ENCODE measurements around the gene PPP1R13B.

The PPP1R13B gene

DNA sequence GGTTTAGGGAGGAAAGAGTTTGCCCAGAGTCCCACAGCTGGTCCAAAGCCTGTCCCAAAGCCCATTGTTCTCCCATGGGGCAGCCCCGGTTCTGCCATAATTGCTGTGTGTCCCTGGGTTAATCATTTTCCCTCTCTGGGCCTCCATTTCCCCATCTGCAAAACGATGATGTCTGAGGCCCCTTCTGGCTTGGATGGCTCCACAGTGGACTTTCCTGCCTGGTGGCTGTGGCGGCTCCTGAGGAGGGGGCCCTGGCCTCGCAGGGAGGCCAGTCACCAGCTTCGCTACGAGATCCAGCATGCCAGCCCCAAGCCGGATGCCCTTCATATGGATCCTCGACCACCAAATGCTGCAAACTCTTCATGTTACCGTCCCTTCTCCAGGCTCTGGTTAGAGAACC, 37.5 kb upstream of the PPP1R13B start:
- Mint-ChIP-seq H3K27me3 (no peaks in the 10 kb centered on the region), H3K27ac (no peak overlapping the region), H3K9me3 (ENCODE audit: low read depth) (no peaks in the 10 kb centered on the region), H3K4me1 (ENCODE audit: low read depth) (peaks cover 11% of the 10 kb centered on the region), H3K4me3 (no peak overlapping the region), H3K36me3 (no peaks in the 10 kb centered on the region)

DNA sequence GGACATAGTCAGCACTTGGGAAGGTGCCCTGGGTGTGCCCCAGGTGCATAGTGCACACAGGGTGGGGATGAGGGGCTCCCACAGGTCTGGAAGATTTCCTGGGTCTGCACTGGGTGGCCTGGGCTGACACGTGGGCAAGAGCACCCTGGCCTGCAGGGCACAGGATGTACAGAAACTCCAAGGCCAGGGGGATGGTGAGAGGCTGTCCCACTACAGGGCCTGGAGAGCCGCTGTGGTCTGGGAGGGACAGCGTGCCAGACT, 35.8 kb upstream of the PPP1R13B start:
- H3K9me3 Mint-ChIP-seq (ENCODE audit: low read depth): no peaks in the 10 kb centered on the region
- H3K4me3 Mint-ChIP-seq: no peak overlapping the region
- peaks cover 15% of the 10 kb centered on the region for H3K4me1 Mint-ChIP-seq (ENCODE audit: low read depth)
- H3K27ac Mint-ChIP-seq: no peak overlapping the region
- H3K36me3 Mint-ChIP-seq: no peaks in the 10 kb centered on the region
- H3K27me3 Mint-ChIP-seq: no peaks in the 10 kb centered on the region

DNA sequence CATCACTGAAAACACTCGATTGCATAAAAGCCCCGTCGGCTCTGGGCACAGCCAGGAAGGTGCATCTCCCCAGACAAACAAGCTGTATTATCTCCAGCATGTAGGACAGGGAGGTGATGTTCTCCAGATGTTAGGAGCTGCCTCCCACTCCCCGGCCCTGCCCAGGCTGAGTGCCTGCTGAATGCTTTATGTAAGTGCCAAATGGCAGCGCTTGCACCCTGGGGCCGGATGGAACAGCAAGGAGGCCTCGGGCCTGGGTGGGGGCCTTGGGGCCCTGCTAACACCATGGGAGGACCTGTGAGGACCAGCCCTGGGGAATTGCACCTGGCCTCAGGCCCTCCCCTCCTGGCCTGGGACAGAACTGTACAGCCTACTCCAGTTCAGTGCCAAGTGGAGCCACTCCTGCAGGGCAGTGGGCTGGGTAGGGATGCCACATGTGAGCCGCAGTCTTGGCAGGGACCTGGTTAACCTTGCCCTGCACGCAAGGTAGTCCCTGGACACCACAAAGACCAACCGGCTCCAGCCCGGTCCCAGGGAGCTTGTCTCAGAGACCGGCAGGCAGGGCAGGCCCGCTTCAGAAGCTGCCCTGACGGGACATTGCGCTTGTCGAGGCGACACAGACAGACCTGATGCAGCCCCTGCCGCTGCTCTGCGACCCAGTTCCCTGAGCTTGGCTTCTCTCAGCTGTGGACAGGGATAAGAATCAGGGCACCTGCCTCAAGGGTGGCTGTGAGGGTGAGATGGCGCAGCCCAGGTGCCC, 35.3 kb upstream of the PPP1R13B start:
- Mint-ChIP-seq H3K4me3 (no peak overlapping the region), H3K4me1 (ENCODE audit: low read depth) (peaks cover 15% of the 10 kb centered on the region), H3K36me3 (no peaks in the 10 kb centered on the region), H3K27ac (no peak overlapping the region), H3K9me3 (ENCODE audit: low read depth) (no peaks in the 10 kb centered on the region), H3K27me3 (no peaks in the 10 kb centered on the region)

DNA sequence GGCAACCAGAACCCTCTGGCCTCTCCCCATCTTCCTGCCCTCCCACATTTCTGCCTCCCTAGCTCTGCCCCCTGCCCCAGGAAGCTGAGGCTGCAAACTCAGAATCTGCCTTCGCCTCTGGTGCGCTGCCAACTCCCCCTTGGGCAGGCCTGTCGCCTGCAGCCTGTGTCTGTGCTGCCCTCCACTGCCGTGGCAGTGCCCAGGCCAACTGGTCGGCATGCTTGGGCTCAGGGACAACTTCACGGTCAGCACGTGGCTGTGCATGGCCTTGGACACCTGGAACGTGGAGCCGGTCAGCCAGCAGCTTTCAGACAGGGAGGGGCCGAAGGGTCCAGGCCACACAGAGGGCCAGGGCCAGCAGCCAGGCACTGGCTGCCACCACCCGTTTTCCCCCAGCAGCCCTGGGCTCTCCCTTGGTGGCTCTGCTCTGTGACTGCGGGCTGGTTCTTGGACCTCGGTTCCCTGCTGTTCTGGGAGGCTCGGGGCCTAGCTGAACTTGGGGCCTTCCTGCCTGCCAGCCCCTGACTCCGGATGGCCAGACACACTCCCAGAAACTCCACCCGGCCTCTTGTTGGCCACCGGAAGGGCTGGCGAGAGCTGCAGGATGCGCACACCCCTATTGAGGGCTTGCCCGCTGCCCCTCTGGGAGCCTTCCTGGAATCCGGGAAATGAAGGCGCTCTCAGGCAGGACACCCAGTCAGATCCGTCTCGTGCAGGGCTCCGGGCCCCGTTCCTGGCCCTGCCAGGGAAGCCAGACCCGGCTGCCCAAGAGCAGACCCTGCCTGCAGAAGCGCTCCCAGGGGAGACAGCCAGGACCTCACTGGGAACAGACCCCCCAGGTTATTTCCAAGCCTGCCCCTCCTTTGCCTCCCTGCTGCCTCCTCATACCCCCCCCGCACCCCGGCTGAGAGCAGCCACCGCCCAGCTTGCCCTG, 34.2 kb upstream of the PPP1R13B start:
- H3K27ac Mint-ChIP-seq: no peak overlapping the region
- H3K27me3 Mint-ChIP-seq: no peaks in the 10 kb centered on the region
- no peaks in the 10 kb centered on the region for H3K9me3 Mint-ChIP-seq (ENCODE audit: low read depth)
- no peaks in the 10 kb centered on the region for H3K36me3 Mint-ChIP-seq
- H3K4me3 Mint-ChIP-seq: peak overlapping the region; percentile 70
- peaks cover 16% of the 10 kb centered on the region for H3K4me1 Mint-ChIP-seq (ENCODE audit: low read depth)

DNA sequence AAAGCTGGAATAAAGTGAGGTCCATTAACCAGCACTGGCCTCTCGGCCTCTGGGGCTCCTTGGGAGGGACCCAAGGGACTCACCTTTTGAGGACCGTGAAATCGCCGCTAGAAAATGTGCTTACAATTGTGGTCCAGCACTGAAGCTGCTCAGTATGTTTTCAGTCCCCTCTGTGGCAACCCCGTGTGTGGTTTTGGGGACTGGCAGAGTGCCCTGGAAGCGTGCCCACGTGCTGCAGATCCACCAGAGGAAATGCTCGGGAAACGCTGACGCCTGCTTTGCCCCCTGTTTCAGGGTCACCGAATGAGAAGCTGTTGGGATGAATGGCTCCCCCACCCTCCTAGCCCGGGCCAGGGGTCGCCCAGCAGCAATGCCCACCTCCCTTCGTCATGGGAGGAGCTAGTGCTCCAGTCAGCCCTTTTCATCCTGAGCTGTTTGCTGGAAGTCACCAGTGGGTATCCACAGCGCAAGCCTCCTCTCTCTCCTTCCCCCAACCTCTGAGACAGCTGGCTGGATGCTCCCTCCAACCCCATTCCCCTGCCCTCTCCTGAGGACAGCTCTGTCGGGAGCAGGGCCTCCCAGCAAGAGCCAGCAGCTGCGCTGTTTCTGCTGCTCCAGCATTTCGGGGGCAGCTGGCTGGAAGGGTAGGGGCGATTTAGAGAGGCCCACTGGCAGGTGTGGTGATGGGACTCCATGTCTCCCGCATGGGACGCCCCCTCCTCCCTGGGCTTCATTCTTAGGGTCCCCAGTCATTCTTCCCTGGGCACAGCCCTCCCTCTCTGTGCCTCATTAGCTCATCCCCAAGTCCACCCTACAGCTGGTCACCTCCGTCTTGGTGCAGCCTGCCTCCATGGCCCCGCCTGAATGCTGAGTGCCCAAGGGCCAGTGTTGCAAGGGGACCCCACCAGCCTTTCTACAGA, 33.2 kb upstream of the PPP1R13B start:
- Mint-ChIP-seq H3K4me3 (peak overlapping the region; percentile 82), H3K27ac (no peak overlapping the region), H3K9me3 (ENCODE audit: low read depth) (no peaks in the 10 kb centered on the region), H3K4me1 (ENCODE audit: low read depth) (peaks cover 16% of the 10 kb centered on the region), H3K36me3 (no peaks in the 10 kb centered on the region), H3K27me3 (no peaks in the 10 kb centered on the region)

DNA sequence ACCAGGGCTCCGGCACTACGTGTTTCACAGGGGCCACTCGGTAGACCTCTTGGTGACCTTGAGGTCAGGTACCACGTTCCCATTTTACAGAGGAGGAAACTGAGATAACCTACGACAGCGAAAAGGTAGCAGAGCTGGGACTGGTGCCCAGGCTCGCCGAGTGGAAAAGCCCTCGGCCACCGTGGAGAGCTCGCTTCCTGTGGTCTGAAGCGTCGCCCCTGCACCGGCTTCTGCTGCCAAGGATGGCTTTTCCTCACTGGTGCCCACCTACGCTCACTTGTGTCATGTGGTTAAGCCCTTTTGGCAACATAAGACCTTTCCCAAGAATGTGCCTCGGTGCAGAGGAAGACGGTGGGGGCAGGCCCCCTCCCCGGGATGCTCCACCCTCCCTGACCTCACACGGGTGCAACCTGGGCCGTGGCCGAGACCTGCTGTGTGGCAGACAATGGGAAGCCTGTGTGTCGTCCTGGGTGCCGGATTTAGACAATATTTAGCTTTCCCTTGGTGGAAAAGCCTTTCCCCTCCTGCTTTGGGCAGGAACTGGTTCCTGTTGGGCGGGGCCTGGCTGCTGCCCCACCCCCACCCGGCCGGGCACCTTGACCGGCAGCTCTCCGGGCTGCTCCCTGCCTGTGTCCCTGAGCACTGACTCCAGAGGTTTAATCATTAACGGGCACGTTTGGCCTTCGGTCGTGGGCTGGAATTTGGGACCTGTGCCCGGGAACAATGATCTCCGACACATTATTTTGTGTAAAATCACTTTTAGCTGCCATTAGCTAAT, 32.4 kb upstream of the PPP1R13B start:
- Mint-ChIP-seq H3K27me3 (no peaks in the 10 kb centered on the region), H3K27ac (no peak overlapping the region), H3K4me3 (peak overlapping the region; percentile 82), H3K4me1 (ENCODE audit: low read depth) (peaks cover 21% of the 10 kb centered on the region), H3K9me3 (ENCODE audit: low read depth) (no peaks in the 10 kb centered on the region), H3K36me3 (no peaks in the 10 kb centered on the region)

DNA sequence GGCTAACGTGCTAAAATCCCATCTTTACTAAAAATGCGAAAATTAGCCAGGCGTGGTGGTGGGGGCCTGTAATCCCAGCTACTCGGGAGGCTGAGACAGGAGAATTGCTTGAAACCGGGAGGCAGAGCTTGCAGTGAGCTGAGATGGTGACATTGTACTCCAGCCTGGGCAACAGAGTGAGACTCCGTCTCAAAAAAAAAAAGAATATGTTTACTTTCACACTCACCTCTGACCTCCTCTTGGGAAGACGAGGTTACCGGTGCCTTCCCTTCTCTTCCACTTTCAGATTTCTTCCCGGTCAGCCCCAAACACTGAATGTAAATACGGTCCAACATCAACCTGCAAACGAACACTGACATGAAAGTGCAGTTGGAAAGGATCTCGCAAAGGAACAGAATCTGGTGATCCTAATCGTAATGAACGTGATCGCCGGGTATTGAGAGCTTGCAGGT, 31.8 kb upstream of the PPP1R13B start:
- H3K4me3 Mint-ChIP-seq: peak overlapping the region; percentile 82
- H3K27ac Mint-ChIP-seq: no peak overlapping the region
- no peaks in the 10 kb centered on the region for H3K27me3 Mint-ChIP-seq
- peaks cover 25% of the 10 kb centered on the region for H3K4me1 Mint-ChIP-seq (ENCODE audit: low read depth)
- H3K36me3 Mint-ChIP-seq: no peaks in the 10 kb centered on the region
- no peaks in the 10 kb centered on the region for H3K9me3 Mint-ChIP-seq (ENCODE audit: low read depth)

DNA sequence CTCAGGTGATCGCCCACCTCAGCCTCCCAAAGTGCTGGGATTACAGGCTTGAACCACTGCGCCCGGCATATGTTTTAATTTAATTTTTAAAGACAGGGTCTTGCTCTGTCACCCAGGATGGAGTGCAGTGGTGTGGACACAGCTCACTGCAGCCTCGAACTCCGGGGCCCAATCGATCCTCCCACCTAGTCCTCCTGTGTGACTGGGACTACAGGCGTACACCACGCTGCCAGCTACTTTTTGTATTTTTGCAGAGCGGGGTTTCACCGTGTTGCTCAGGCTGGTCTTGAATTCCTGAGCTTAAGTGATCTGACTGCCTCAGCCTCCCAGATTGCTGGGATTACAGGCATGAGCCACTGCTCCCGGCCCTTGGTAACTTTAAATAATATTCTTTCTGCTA, 30.8 kb upstream of the PPP1R13B start:
- no peaks in the 10 kb centered on the region for H3K36me3 Mint-ChIP-seq

DNA sequence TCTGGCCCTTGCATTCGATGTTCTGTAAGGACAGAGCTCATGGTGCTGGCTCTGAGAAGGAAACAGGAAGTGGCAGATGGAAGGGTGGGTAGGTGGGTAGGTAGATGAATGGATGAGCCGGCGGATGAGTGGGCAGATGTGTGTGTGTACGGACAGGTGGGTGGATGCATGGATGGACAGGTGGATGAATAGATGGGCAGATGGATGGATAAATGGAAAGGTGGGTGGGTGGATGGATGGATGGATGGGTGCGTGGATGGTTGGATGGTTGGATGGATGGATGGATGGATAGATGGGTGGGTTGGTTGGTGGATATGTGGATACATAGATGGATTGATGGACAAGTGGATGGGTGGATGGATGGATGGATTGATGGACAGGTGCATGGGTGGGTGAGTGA, 27.6 kb upstream of the PPP1R13B start:
- Mint-ChIP-seq H3K27ac (no peak overlapping the region), H3K9me3 (ENCODE audit: low read depth) (no peaks in the 10 kb centered on the region), H3K36me3 (no peaks in the 10 kb centered on the region), H3K4me3 (no peak overlapping the region), H3K4me1 (ENCODE audit: low read depth) (peaks cover 25% of the 10 kb centered on the region), H3K27me3 (no peaks in the 10 kb centered on the region)

More for the DNA sequence above, 30.8 kb upstream of the PPP1R13B start:
- Mint-ChIP-seq H3K4me1 (ENCODE audit: low read depth) (peaks cover 29% of the 10 kb centered on the region), H3K4me3 (no peak overlapping the region), H3K27ac (no peak overlapping the region), H3K9me3 (ENCODE audit: low read depth) (no peaks in the 10 kb centered on the region), H3K27me3 (no peaks in the 10 kb centered on the region)

DNA sequence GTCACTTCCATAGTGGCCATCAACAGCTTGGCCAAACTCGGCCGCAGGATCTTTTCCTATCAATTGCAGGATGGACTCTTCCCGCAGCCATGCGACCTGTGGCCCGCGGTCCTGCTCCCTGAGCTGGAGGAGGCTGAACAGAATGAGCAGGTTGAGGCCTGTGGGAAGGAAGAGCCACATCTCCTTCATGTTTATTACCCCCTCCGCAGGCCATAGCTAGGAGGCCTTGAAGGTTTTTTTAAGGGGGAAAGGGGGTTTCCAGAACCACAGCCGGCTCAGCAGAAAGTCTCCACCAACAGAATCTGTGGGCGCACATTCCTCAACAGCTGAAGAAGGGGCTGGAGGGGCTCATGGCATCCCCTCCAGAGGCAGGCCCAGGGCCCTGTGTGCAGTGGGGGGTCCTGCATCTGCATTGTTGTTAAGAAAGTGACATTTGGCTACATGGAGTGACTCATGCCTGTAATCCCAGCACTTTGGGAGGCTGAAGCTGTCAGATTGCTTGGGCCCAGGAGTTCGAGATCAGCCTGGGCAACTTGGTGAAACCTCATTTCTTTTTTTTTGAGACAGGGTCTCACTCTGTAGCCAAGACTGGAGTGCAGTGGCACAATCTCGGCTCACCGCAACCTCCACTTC, 25.2 kb upstream of the PPP1R13B start:
- H3K36me3 Mint-ChIP-seq: no peaks in the 10 kb centered on the region
- no peaks in the 10 kb centered on the region for H3K27me3 Mint-ChIP-seq
- peaks cover 21% of the 10 kb centered on the region for H3K4me1 Mint-ChIP-seq (ENCODE audit: low read depth)
- H3K9me3 Mint-ChIP-seq (ENCODE audit: low read depth): no peaks in the 10 kb centered on the region
- peak overlapping the region; percentile 93 for H3K27ac Mint-ChIP-seq
- H3K4me3 Mint-ChIP-seq: peak overlapping the region; percentile 91

DNA sequence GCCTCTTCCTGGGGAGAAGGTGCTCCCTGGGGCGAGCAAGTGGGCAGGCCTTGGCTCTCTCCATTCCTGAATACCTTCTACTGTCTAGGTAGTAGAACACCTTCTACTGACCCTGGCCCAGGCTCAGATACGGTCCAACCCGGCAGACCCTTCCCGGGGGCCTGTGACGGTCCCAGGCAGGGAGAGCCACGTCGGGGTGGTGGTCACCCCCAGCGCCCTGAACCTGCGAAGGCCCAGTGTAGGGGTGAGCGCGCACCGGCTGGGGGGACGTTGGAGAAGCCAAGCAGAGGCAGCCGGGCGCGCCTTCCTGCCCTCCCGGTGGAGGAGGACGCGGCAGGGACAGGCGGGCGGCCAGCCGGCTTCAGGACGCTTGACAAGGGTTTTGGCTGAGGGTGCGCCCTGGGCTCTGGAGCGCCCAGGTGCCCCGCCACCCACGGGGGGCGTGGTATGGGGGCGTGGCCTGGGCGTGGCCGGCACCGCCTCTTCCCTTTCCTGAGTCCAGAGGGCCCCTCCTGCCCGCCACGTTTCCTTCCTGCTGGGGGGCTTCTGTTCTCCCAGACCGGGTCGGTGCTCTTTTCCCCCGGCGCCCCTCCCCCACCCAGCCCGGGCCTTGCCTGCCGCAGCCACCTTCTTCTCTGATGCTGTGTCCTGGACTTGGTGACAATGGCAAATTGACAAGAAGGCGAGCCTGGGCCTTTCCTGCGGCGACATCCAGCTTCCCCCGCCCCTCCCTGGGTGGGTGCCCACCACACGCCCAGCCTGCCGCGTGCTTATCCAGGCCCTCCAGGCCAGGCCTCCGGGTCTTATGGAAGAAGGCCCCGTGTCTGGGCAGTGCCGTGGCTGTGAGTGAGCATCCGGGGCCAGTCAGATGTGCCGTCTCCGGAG, 24.5 kb upstream of the PPP1R13B start:
- Mint-ChIP-seq H3K9me3 (ENCODE audit: low read depth) (no peaks in the 10 kb centered on the region), H3K4me3 (peak overlapping the region; percentile 91), H3K4me1 (ENCODE audit: low read depth) (peaks cover 19% of the 10 kb centered on the region), H3K27me3 (no peaks in the 10 kb centered on the region), H3K36me3 (no peaks in the 10 kb centered on the region), H3K27ac (peak overlapping the region; percentile 93)

DNA sequence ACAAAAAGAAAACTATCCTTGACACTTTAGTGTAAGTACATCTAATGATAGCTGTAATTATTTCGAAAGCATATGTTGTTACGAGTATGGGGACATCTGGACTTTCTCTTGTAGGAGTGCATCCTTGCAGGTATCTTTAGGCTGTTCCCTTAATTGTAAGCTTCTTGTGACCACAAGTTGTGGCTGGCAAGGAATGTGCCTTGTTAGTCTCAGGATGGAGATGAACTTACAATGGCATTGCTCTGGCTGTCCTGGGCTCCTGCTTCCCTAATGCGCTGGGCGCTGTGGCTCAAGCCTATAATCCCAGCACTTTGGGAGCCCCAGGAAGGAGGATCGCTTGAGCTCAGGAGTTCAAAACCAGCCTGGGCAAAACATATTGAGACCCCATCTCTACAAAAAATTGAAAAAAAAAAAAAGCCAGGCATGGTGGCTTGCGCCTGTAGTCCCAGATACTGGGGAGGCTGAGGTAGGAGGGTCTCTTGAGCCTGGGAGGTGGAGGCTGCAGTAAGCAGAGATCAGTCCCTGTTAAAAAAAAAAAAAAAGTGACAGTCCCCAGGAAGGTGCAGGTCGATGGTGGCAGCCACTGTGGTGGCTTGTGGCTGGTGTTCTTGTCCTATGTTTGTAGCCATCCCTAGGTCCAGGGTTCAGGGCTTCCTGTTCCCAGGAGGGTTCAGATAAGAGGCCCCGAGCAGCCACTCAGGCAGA, 23.7 kb upstream of the PPP1R13B start:
- no peaks in the 10 kb centered on the region for H3K27me3 Mint-ChIP-seq
- H3K4me1 Mint-ChIP-seq (ENCODE audit: low read depth): peaks cover 19% of the 10 kb centered on the region
- H3K36me3 Mint-ChIP-seq: no peaks in the 10 kb centered on the region
- H3K9me3 Mint-ChIP-seq (ENCODE audit: low read depth): no peaks in the 10 kb centered on the region
- peak overlapping the region; percentile 68 for H3K4me3 Mint-ChIP-seq
- no peak overlapping the region for H3K27ac Mint-ChIP-seq

All from activated naive CD8-positive, alpha-beta T cell (primary cell).